Posterior cingulate gyrus (tissue), 11 donors: ENCODE results near the gene ABCC3.

Experiments used
- DNase-seq, 10 donors: peaks; one replicate each; pipeline versions ENCODE4 v3.0.0 to v3.0.0-alpha.2; 2020 to 2021; ENCODE audit warnings: mixed read lengths in 3 of 10
- intact Hi-C: fragments of 100-400 bp; cut with DNase I; formaldehyde crosslinking; loops from one replicate; pipeline ENCODE4 v1.15.1; 2023

ABCC3 gene

GRCh38 chr17:50661795-50662391, 27.2 kb downstream of the ABCC3 start:
- intact Hi-C loops: no loop called here
- DNase-seq: peak in 2 of 10 donors; percentile 57 to 63

- DNase-seq: peak in 2 of 10 donors; percentile 12 to 44
- intact Hi-C loops: no loop called here
Observed at GRCh38 chr17:50662632-50663225, 28.0 kb downstream of the ABCC3 start.

GRCh38 chr17:50663812-50664374, 29.2 kb downstream of the ABCC3 start:
- intact Hi-C loops: no loop called here
- DNase-seq: peak in 2 of 10 donors; percentile 10 to 77

GRCh38 chr17:50664788-50665458, 30.2 kb downstream of the ABCC3 start:
- intact Hi-C loops: no loop called here
- DNase-seq: peak in 3 of 10 donors; percentile 43 to 74 (median 62)

GRCh38 chr17:50665838-50666237, 31.2 kb downstream of the ABCC3 start:
- intact Hi-C loops: no loop called here
- DNase-seq: peak in 1 of 10 donors; percentile 25

GRCh38 chr17:50666316-50666715, 31.6 kb downstream of the ABCC3 start:
- no peak for DNase-seq

GRCh38 chr17:50667259-50668024, 32.8 kb downstream of the ABCC3 start:
- intact Hi-C loops: no loop called here
- peak in 2 of 10 donors; percentile 69 to 77 for DNase-seq

More at GRCh38 chr17:50666316-50666715, 31.6 kb downstream of the ABCC3 start:
- intact Hi-C loops: no loop called here

- DNase-seq: peak in 2 of 10 donors; percentile 24 to 39
- intact Hi-C loops: no loop called here
Observed at GRCh38 chr17:50668025-50668837, 33.5 kb downstream of the ABCC3 start.

- intact Hi-C loops: no loop called here
- peak in 2 of 10 donors; percentile 53 to 58 for DNase-seq
Observed at GRCh38 chr17:50668838-50669581, 34.3 kb downstream of the ABCC3 start.

- DNase-seq: no peak
- intact Hi-C loops: no loop called here
Observed at GRCh38 chr17:50672071-50672470, 37.4 kb downstream of the ABCC3 start.

GRCh38 chr17:50672831-50673551, 38.3 kb downstream of the ABCC3 start:
- peak in 2 of 10 donors; percentile 57 to 60 for DNase-seq
- intact Hi-C loops: no loop called here

GRCh38 chr17:50675190-50675589, 40.5 kb downstream of the ABCC3 start:
- DNase-seq: no peak
- intact Hi-C loops: no loop called here

GRCh38 chr17:50675627-50676026, 40.9 kb downstream of the ABCC3 start:
- peak in 1 of 10 donors; percentile 74 for DNase-seq
- intact Hi-C loops: no loop called here

- intact Hi-C loops: no loop called here
- DNase-seq: peak in 2 of 10 donors; percentile 24 to 62
Observed at GRCh38 chr17:50676065-50676975, 41.6 kb downstream of the ABCC3 start.

- peak in 2 of 10 donors; percentile 40 to 59 for DNase-seq
- intact Hi-C loops: no loop called here
Observed at GRCh38 chr17:50677851-50678375, 43.2 kb downstream of the ABCC3 start.

- intact Hi-C loops: no loop called here
Observed at GRCh38 chr17:50679008-50679544, 44.4 kb downstream of the ABCC3 start.

GRCh38 chr17:50680126-50680525, 45.4 kb downstream of the ABCC3 start:
- intact Hi-C loops: no loop called here
- peak in 1 of 10 donors; percentile 32 for DNase-seq

More at GRCh38 chr17:50679008-50679544, 44.4 kb downstream of the ABCC3 start:
- DNase-seq: peak in 1 of 10 donors; percentile 79
